ENCODE data around the gene ROR2. TPM values are rescaled to one million over a fixed set of nuclear protein-coding genes. Genes with fewer than 3 reads are reported as not detected.

Gene ROR2
- total RNA-seq, 1 experiment from 2014 or later = 2.7 TPM

DNA sequence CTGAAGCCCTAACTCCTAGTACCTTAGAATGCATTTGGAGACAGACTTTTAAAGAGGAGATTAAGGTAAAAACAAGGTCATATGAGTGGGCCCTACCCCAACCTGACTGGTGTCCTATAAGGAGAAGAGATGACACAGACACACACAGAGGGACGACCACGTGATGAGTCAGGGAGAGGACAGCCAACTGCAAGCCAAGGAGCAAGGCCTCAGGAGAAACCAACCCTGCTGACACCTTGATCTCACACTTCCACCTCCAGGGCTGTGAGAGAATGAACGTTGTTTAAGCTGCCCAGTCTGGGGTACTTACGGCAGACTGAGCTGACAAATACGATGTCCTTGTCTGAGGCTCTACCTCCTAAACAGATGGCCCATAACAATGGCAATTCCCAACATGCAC is 93.6 kb downstream of the ROR2 start:
- H3K36me3 Mint-ChIP-seq (ENCODE audit: insufficient read depth in 1 of 3, low read depth in 3 of 3) = peaks cover 0 to 15% (median 5%) of the 10 kb centered on the region in 3 experiments; a peak in 5 of 7 replicates
- H2BK5ac ChIP-seq (ENCODE audit: insufficient read length, low read length) = no peak overlapping the region
- H4K5ac ChIP-seq (ENCODE audit: insufficient read length, low read depth, low read length) = no peak overlapping the region
- H3K27me3 ChIP-seq (ENCODE audit: insufficient read depth, low read length) = no peaks in the 10 kb centered on the region
- no peaks in the 10 kb centered on the region for H3K9me3 ChIP-seq (ENCODE audit: control insufficient read depth, low read depth, low read length)
- peaks cover 6% of the 10 kb centered on the region; the same call in 1 of the 2 replicates for H3K27me3 Mint-ChIP-seq (ENCODE audit: low read depth)
- no peak overlapping the region for H2AFZ ChIP-seq (ENCODE audit: low read length)
- no peak overlapping the region for H4K91ac ChIP-seq (ENCODE audit: insufficient read length, low read depth, low read length)
- no peak overlapping the region for H2BK20ac ChIP-seq (ENCODE audit: low read depth, low read length, poor library complexity, severe bottlenecking)
- no peak overlapping the region for H3K56ac ChIP-seq (ENCODE audit: insufficient read length, low read depth, low read length)
- H3K79me2 ChIP-seq (ENCODE audit: insufficient read depth, low read length) = no peaks in the 10 kb centered on the region
- H3K27ac Mint-ChIP-seq = no peak overlapping the region
- H3K27ac ChIP-seq (ENCODE audit: insufficient read length, low read depth, low read length) = no peak overlapping the region
- H3K18ac ChIP-seq (ENCODE audit: insufficient read length, low read depth, low read length) = no peak overlapping the region
- no peak overlapping the region for H3K4me2 ChIP-seq (ENCODE audit: insufficient read depth, insufficient read length, low read length)
- no peak overlapping the region for H3K9ac ChIP-seq (ENCODE audit: extremely low read depth, insufficient read length, low read length)
- no peak overlapping the region for H2BK12ac ChIP-seq (ENCODE audit: insufficient read length, low read depth, low read length)
- peaks cover 2% of the 10 kb centered on the region; the same call in 1 of the 2 replicates for H3K4me1 ChIP-seq (ENCODE audit: insufficient read depth, low read length)
- TF ChIP-seq, protein P1, sequence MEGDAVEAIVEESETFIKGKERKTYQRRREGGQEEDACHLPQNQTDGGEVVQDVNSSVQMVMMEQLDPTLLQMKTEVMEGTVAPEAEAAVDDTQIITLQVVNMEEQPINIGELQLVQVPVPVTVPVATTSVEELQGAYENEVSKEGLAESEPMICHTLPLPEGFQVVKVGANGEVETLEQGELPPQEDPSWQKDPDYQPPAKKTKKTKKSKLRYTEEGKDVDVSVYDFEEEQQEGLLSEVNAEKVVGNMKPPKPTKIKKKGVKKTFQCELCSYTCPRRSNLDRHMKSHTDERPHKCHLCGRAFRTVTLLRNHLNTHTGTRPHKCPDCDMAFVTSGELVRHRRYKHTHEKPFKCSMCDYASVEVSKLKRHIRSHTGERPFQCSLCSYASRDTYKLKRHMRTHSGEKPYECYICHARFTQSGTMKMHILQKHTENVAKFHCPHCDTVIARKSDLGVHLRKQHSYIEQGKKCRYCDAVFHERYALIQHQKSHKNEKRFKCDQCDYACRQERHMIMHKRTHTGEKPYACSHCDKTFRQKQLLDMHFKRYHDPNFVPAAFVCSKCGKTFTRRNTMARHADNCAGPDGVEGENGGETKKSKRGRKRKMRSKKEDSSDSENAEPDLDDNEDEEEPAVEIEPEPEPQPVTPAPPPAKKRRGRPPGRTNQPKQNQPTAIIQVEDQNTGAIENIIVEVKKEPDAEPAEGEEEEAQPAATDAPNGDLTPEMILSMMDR (conservative IDR thresholded peaks at IDR 0.05) = no peak
- H3K4ac ChIP-seq (ENCODE audit: low read depth, low read length) = no peak overlapping the region
- no peaks in the 10 kb centered on the region for H4K20me1 ChIP-seq (ENCODE audit: control insufficient read depth, insufficient read depth, insufficient read length)
- WGBS (ENCODE audit: extremely low coverage, insufficient read length, low lambda C conversion rate) = no CpG with 5 or more reads among the region's 5 CpGs
- no peaks in the 10 kb centered on the region for H3K79me1 ChIP-seq (ENCODE audit: insufficient read depth, low read depth, low read length, poor library complexity, severe bottlenecking)
- DNase-seq = no peak
- no peak overlapping the region for H4K8ac ChIP-seq (replicated peaks; ENCODE audit: insufficient read length, low read depth, low read length)
- H3K23ac ChIP-seq (ENCODE audit: insufficient read length, low read depth, low read length) = no peak overlapping the region
- peaks cover 27 to 38% of the 10 kb centered on the region in 2 experiments for H3K4me1 Mint-ChIP-seq
- H2BK15ac ChIP-seq (ENCODE audit: low read depth, low read length) = no peak overlapping the region
- no peak overlapping the region for H2BK120ac ChIP-seq (ENCODE audit: low read depth, low read length, poor library complexity, severe bottlenecking)
- H2AK5ac ChIP-seq (ENCODE audit: insufficient read length, low read length) = no peak overlapping the region
- H3K14ac ChIP-seq (ENCODE audit: insufficient read depth, low read length) = no peak overlapping the region
- no peak overlapping the region for H3K4me3 Mint-ChIP-seq
- no peaks in the 10 kb centered on the region for H3K23me2 ChIP-seq (ENCODE audit: insufficient read length, low read depth, low read length, poor library complexity, severe bottlenecking)
- no peak overlapping the region for H3T11ph ChIP-seq (ENCODE audit: low read length)
- peaks cover 8 to 12% of the 10 kb centered on the region in 2 experiments; a peak in 4 of 5 replicates for H3K9me3 Mint-ChIP-seq
